Upper lobe of right lung (tissue), 1 donor: ENCODE data around the gene CTTN. TPM values are rescaled to one million over a fixed set of nuclear protein-coding genes. Genes with fewer than 3 reads are reported as not detected.

ENCODE experiments used
- ATAC-seq: fragments of 200-7000 bp; cut with Tn5 transposase; one replicate; pipeline ENCODE4 v1.9.1; 2020; ENCODE audit warnings: mild to moderate bottlenecking, moderate library complexity
- DNase-seq: peaks from one replicate; pipeline ENCODE4 v3.0.0-alpha.2; 2020
- H3K27ac ChIP-seq: fragments of 200-600 bp; one replicate; pipeline ENCODE4 v1.8.0; 2022
- H3K27me3 ChIP-seq: fragments of 200-600 bp; one replicate; pipeline ENCODE4 v1.8.0; 2022; ENCODE audit warnings: mild to moderate bottlenecking
- H3K36me3 ChIP-seq: fragments of 200-600 bp; one replicate; pipeline ENCODE4 v1.8.0; 2022
- H3K4me1 ChIP-seq: fragments of 200-600 bp; one replicate; pipeline ENCODE4 v1.8.0; 2022
- H3K4me3 ChIP-seq: fragments of 200-600 bp; one replicate; pipeline ENCODE4 v1.8.0; 2022; ENCODE audit warnings: mild to moderate bottlenecking
- H3K9me3 ChIP-seq: fragments of 200-600 bp; one replicate; pipeline ENCODE4 v1.8.0; 2022
- intact Hi-C: fragments of 100-400 bp; cut with DNase I; formaldehyde crosslinking; loops from one replicate; pipeline ENCODE4 v1.11.0; 2022
- total RNA-seq: library from RNA; stranded (reverse); fragmentation: NEBNext Ultra II Directional; extraction: Animal tissue kit (Norgen Biotek cat#: 25700); gene quantifications from one replicate; pipeline ENCODE4 v1.2.1, GENCODE V29; 2021
- TF ChIP-seq, protein P1 (sequence below): fragments of 200-600 bp; IDR thresholded peaks from one replicate; pipeline ENCODE4 v1.8.0; 2022; ENCODE audit warnings: antibody characterized with exemption
- donor health status: DM: no; HTN: yes; CAD: no; lungs with severe emphysema.

The CTTN gene
- total RNA-seq, 1 donor from 2014 or later = 177 TPM

- Histone ChIP-seq H3K9me3 (no peaks in the 10 kb centered on the region), H3K27me3 (no peaks in the 10 kb centered on the region), H3K4me1 (peaks cover 5% of the 10 kb centered on the region), H3K27ac (no peak overlapping the region), H3K36me3 (peaks cover 54% of the 10 kb centered on the region), H3K4me3 (no peak overlapping the region)
- TF ChIP-seq, protein P1, sequence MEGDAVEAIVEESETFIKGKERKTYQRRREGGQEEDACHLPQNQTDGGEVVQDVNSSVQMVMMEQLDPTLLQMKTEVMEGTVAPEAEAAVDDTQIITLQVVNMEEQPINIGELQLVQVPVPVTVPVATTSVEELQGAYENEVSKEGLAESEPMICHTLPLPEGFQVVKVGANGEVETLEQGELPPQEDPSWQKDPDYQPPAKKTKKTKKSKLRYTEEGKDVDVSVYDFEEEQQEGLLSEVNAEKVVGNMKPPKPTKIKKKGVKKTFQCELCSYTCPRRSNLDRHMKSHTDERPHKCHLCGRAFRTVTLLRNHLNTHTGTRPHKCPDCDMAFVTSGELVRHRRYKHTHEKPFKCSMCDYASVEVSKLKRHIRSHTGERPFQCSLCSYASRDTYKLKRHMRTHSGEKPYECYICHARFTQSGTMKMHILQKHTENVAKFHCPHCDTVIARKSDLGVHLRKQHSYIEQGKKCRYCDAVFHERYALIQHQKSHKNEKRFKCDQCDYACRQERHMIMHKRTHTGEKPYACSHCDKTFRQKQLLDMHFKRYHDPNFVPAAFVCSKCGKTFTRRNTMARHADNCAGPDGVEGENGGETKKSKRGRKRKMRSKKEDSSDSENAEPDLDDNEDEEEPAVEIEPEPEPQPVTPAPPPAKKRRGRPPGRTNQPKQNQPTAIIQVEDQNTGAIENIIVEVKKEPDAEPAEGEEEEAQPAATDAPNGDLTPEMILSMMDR = no peak
- DNase-seq = no peak
- intact Hi-C loops = no loop called here
- ATAC-seq = no peak
These were observed 29.4 kb upstream of the CTTN start for GRCh38 chr11:70368961-70369360.

DNA sequence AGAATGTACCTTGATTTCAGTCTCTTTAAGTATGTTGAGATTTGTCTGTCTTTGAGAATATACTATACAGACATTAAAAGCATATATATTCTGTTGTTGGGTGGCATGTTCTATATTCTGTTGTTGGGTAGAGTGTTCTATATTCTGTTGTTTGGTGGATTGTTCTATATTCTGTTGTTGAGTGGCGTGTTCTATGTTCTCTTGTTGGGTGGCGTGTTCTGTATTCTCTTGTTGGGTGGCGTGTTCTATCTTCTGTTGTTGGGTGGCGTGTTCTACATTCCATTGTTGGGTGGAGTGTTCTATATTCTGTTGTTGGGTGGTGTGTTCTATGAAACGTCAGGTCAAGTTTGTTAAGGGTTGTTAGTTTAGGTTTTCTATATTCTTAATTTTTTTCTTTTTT lies 27.1 kb upstream of the CTTN start:
- H3K27ac ChIP-seq = no peak overlapping the region
- peaks cover 53% of the 10 kb centered on the region for H3K36me3 ChIP-seq
- ATAC-seq = peak; percentile 64
- no peaks in the 10 kb centered on the region for H3K4me1 ChIP-seq
- DNase-seq = no peak
- intact Hi-C loops = no loop called here
- TF ChIP-seq, protein P1 = no peak
- H3K27me3 ChIP-seq = no peaks in the 10 kb centered on the region
- no peaks in the 10 kb centered on the region for H3K9me3 ChIP-seq
- no peak overlapping the region for H3K4me3 ChIP-seq

GRCh38 chr11:70372076-70372475 lies 26.3 kb upstream of the CTTN start:
- DNase-seq (no peak), ATAC-seq (no peak)
- TF ChIP-seq, protein P1 = no peak
- no peaks in the 10 kb centered on the region for H3K4me1 ChIP-seq
- H3K4me3 ChIP-seq = no peak overlapping the region
- peaks cover 55% of the 10 kb centered on the region for H3K36me3 ChIP-seq
- H3K27ac ChIP-seq = no peak overlapping the region
- no peaks in the 10 kb centered on the region for H3K9me3 ChIP-seq
- no peaks in the 10 kb centered on the region for H3K27me3 ChIP-seq
- intact Hi-C loops = no loop called here

DNA sequence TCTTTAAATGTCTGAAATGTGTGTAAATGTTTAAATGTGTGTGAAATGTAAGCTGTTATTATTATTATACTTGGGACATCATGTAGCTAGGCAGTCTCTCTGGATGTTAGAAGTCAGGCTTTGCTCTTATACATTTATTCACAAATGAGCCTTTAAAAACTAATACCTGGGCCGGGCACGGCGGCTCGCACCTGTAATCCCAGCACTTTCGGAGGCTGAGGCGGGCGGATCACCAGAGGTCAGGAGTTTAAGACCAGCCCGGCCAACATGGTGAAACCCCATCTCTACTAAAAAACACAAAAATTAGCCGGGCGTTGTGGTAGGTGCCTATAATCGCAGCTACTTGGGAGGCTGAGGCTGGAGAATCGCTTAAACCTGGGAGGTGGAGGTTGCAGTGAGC lies 21.7 kb upstream of the CTTN start:
- H3K27ac ChIP-seq = no peak overlapping the region
- no peaks in the 10 kb centered on the region for H3K4me1 ChIP-seq
- ATAC-seq = no peak
- peaks cover 93% of the 10 kb centered on the region for H3K36me3 ChIP-seq
- no peaks in the 10 kb centered on the region for H3K27me3 ChIP-seq
- TF ChIP-seq, protein P1 = no peak
- DNase-seq = no peak
- no peaks in the 10 kb centered on the region for H3K9me3 ChIP-seq
- intact Hi-C loops = no loop called here
- H3K4me3 ChIP-seq = no peak overlapping the region

DNA sequence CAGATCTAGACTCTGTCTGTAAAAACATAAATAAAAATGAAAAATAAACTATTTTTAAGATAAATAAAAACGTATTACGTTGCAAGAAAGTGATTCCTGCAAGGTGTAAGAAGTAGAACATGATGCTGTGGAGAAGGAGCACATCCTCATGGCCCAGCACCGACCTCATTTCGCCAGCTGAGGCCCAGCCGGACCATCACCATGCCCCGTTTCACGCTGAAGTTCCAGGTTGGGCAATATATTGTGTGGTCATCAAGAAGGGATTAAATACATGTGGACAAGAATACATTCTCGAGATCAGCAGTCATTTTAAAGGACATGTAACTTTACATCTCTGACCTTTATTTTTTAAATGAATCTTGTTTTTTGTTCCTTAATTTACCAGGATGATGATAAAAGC lies 20.7 kb upstream of the CTTN start:
- peaks cover 95% of the 10 kb centered on the region for H3K36me3 ChIP-seq
- H3K4me1 ChIP-seq = no peaks in the 10 kb centered on the region

More for the DNA sequence above, 20.7 kb upstream of the CTTN start:
- no peak overlapping the region for H3K27ac ChIP-seq
- H3K27me3 ChIP-seq = no peaks in the 10 kb centered on the region
- intact Hi-C loops = no loop called here
- DNase-seq (no peak), ATAC-seq (no peak)
- H3K4me3 ChIP-seq = no peak overlapping the region
- TF ChIP-seq, protein P1 = no peak
- no peaks in the 10 kb centered on the region for H3K9me3 ChIP-seq
